ENCODE results near the gene CDPF1.
"Not testable (repeated sequence)": the region's sequence is repeated elsewhere in the genome, so short reads cannot be mapped to it uniquely, and the experiment has no call there.

CDPF1 gene

DNA sequence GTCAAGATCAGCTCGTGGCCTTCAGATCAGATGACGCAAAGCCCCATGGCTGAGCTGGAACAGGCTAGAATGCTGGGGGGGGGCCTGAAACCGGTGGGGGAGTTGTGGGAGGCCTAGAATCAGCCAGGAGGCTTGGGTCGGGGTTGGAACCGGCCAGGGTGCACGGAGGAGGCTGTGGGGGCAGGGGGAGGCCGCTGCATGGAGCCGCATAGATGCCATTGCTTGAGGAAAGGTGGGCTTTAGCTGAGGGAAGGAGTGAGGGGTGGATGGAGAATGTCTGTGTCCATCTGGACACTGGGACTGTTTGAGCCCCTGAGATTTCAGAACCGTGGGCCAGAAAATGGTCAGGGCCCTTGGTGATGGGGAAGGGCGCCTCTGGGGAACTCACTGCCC, 25.2 kb downstream of the CDPF1 start:
- no peak for DNase-seq (ENCODE audit: low read depth)

- DNase-seq (ENCODE audit: low read depth) = no peak
These were observed 25.8 kb downstream of the CDPF1 start for GRCh38 chr22:46224044-46224897.

DNA sequence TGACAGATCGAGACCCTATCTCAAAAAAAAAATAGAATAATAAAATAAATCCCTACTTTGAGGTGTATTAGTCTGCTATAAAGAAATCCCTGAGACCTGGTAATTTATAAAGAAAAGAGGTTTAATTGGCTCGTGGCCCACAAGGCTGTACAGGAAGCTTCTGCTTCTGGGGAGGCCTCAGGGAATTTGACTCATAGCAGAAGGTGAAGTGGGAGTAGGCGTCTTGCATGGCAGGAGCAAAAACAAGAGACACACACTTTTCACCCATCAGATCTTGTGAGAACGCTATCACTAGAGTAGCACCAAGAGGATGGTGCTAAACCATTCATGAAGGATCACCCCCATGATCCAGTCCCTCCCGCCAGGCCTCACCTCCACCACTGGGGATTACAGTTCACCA, 29.2 kb downstream of the CDPF1 start:
- DNase-seq (ENCODE audit: low read depth) = no peak

- no peak for DNase-seq (ENCODE audit: low read depth)
These were observed 30.5 kb downstream of the CDPF1 start for GRCh38 chr22:46219636-46220035.

GRCh38 chr22:46214616-46215015, 35.5 kb downstream of the CDPF1 start:
- no peak for DNase-seq (ENCODE audit: low read depth)

DNA sequence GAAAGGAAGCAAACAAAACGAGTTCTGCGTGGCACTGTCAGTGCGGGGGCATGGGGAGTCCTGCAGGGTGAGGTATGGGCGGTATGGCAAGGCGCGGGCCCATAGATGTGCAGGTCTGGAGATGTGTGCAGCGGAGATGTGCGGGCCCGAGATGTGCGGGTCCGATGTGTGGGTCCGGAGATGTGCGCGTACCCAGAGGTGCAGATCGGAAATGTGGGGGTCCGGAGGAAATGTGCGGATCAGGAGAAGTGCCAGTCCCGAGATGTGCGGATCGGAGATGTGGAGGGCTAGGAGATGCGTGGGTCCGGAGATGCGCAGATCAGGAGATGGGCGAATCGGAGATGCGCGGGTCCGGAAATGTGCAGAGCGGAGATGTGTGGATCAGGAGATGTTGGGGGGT, 35.9 kb downstream of the CDPF1 start:
- no peak for DNase-seq (ENCODE audit: low read depth)

- DNase-seq (ENCODE audit: low read depth) = no peak
These were observed 37.0 kb downstream of the CDPF1 start for GRCh38 chr22:46213052-46213451.

- no peak for DNase-seq (ENCODE audit: low read depth)
These were observed 37.9 kb downstream of the CDPF1 start for GRCh38 chr22:46212195-46212594.

DNA sequence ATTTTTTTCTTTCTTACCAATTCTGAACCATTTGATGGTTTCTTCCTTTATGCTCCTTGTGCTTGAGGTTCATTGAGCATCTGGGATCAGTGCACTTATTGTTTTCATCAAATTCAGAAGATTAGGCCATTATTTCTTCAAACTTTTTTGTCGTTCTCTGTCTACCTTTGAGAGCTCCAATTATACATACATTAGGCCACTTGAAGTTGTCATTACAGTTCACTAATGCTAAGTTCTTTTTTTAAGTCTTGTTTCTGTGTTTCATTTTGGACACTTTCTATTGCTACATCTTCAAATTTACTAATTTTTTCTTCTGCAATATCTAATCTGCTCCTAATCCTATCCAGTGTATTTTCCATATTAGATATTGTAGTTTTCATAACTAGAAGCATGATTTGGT, 40.8 kb downstream of the CDPF1 start:
- DNase-seq (ENCODE audit: low read depth) = no peak

DNA sequence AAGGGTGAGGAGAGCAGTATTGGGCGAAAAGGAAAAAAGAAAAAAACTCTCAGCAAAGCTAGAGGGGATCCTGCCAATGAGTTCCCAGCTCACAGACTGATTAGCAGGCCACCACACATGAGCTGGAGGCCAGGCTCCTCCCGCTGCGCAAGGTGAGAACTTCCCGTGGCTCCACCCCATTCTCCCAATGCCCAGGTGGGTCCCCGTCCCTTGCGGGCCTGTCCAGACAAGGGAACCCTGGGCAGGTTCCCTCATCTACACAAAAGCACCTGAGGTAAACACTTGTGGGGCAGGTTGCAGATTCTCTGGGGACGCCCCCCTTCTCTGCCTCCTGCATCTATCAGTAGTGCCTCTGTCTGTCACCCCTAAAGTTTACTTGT, 46.5 kb downstream of the CDPF1 start:
- DNase-seq (ENCODE audit: low read depth) = no peak

- no peak for DNase-seq (ENCODE audit: low read depth)
These were observed 47.0 kb downstream of the CDPF1 start for GRCh38 chr22:46202897-46203600.

- no peak for DNase-seq (ENCODE audit: low read depth)
These were observed 48.9 kb downstream of the CDPF1 start for GRCh38 chr22:46201059-46201757.

DNA sequence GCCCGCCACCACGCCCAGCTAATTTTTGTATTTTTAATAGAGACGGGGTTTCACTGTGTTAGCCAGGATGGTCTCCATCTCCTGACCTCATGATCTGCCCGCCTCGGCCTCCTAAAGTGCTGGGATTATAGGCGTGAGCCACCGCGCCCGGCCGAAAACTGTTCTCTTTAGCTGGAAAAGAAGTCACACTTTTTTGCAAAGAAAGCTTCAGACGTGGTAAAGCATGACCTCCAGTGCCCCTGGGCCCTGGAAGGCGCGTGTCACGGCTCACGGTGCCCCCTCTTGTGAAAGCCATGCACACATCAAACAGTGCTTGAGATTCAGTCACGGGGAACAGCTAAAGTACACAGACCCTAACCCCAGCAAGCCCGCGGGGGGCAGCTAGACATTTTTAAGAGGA, 51.3 kb downstream of the CDPF1 start:
- not testable (repeated sequence) for DNase-seq (ENCODE audit: low read depth)

DNA sequence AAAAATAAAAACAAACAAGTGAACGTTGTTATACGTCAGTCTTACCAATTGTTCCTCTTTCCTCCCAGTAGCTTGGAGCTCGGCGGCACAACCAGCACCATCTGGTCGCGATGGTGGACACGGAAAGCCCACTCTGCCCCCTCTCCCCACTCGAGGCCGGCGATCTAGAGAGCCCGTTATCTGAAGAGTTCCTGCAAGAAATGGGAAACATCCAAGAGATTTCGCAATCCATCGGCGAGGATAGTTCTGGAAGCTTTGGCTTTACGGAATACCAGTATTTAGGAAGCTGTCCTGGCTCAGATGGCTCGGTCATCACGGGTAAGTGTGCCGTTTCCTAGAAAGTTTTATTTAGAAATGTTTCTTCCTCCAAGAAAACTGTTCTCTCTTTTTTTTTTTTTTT, 51.8 kb downstream of the CDPF1 start:
- no peak for DNase-seq (ENCODE audit: low read depth)

DNA sequence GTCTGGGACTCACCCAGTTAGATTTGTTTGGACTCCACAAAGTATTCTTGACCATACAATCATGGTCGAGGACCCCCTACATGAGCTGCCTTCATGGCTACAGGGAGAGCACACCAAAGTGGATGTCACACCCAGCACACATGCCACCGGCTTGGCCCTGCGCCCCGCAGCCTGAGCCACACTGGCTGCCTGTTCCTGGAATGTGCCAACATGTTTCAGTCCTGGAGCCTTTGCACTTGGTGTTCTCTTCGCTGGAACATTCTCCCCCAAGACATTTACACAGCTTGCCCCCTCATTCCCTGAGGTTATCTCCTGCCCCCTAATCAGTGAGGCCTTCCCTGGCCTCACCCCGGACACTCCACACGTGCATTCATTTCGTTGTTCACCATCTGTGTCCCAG, 53.8 kb downstream of the CDPF1 start:
- no peak for DNase-seq (ENCODE audit: low read depth)

DNA sequence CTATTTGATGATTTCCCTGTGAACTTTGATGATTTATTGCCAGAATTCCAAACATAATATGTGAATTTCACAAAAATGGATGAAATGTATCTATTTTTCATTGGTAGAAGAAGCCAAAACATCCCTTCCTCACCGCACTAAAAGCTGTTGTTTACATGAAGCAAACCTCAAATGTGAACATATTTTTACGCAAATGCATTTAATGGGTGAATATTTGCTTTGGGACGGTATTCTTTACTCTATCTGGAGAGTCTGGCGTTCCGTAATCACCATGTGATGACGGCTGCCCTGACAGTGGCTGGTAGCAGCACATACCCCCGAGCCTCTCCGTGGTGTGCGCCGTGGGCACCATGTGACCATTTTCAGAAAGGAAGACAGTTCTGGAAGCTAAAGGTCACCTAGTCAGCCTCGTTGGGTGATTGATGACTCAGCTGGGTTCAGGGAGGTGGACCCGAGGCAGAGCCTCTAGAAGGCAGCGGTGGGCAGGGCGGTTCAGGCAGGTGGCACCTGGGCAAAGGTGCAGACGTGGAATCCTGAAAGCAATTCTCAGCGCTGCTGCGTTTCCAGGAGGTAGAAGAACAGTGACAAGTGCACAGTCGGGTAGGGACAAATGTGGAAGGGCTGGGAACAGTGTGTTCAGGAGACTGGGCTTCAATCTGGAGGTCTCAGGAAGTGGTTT, 54.5 kb downstream of the CDPF1 start:
- DNase-seq (ENCODE audit: low read depth) = no peak

Measured in stimulated activated CD8-positive, alpha-beta memory T cell treated with anti-CD3 and anti-CD28 coated beads, Interleukin-15, amount 100 ng/mL, for 24 hours (primary cell).